Type B pancreatic cell (in vitro differentiated cells): ENCODE measurements around the gene RFT1. TPM values are rescaled to one million over a fixed set of nuclear protein-coding genes. Genes with fewer than 3 reads are reported as not detected.

ENCODE experiments used
- DNase-seq: peaks from one replicate; pipeline ENCODE4 v3.0.0; 2021; ENCODE audit warnings: mixed read lengths; ENCODE audit not compliant: unreplicated experiment; ENCODE audit errors: extremely low spot score
- H3K27ac Mint-ChIP-seq: 2 replicates; pipeline ENCODE4 v1.8.0; 2021; ENCODE audit warnings: mild to moderate bottlenecking, mixed read lengths
- H3K27me3 Mint-ChIP-seq: 2 replicates; pipeline ENCODE4 v1.8.0; 2021; ENCODE audit warnings: mixed read lengths
- H3K36me3 Mint-ChIP-seq: 2 replicates; pipeline ENCODE4 v1.8.0; 2021; ENCODE audit warnings: mixed read lengths
- H3K4me1 Mint-ChIP-seq: one replicate; pipeline ENCODE4 v1.8.0; 2021; ENCODE audit warnings: mixed read lengths; ENCODE audit not compliant: unreplicated experiment
- H3K4me3 Mint-ChIP-seq: 2 replicates; pipeline ENCODE4 v1.8.0; 2021; ENCODE audit warnings: mild to moderate bottlenecking, mixed read lengths
- H3K9me3 Mint-ChIP-seq: 2 replicates; pipeline ENCODE4 v1.8.0; 2021; ENCODE audit warnings: mixed read lengths
- CTCF ChIP-seq: fragments of 200-600 bp; sonication (generic); conservative IDR thresholded peaks from 2 replicates; pipeline ENCODE4 v1.5.0; 2021; ENCODE audit warnings: antibody characterized with exemption, mild to moderate bottlenecking
- total RNA-seq: library from RNA; stranded (reverse); gene quantifications from 2 replicates; pipeline ENCODE4 v1.2.1, GENCODE V29; 2021; ENCODE audit warnings: low replicate concordance

Gene RFT1
- total RNA-seq, 1 donor from 2014 or later = 31.0 TPM

GRCh38 chr3:53137835-53138446, 7.7 kb upstream of the RFT1 start:
- Mint-ChIP-seq H3K27me3 (no peaks in the 10 kb centered on the region), H3K9me3 (no peaks in the 10 kb centered on the region), H3K4me3 (no peak overlapping the region), H3K27ac (no peak overlapping the region), H3K36me3 (no peaks in the 10 kb centered on the region), H3K4me1 (peaks cover 5% of the 10 kb centered on the region)
- TF ChIP-seq CTCF = no peak
- no peak for DNase-seq

- no peak for DNase-seq
- no peak overlapping the region for H3K27ac Mint-ChIP-seq
- H3K4me3 Mint-ChIP-seq = no peak overlapping the region
- H3K36me3 Mint-ChIP-seq = no peaks in the 10 kb centered on the region
- no peak for TF ChIP-seq CTCF
- H3K9me3 Mint-ChIP-seq = no peaks in the 10 kb centered on the region
- H3K4me1 Mint-ChIP-seq = peaks cover 5% of the 10 kb centered on the region
- no peaks in the 10 kb centered on the region for H3K27me3 Mint-ChIP-seq
Observed at GRCh38 chr3:53137221-53137620, 7.0 kb upstream of the RFT1 start.

- Mint-ChIP-seq H3K9me3 (no peaks in the 10 kb centered on the region), H3K4me3 (no peak overlapping the region), H3K27me3 (no peaks in the 10 kb centered on the region), H3K36me3 (no peaks in the 10 kb centered on the region), H3K4me1 (peaks cover 20% of the 10 kb centered on the region), H3K27ac (no peak overlapping the region)
- peak; percentile 79 for TF ChIP-seq CTCF
- no peak for DNase-seq
Observed at GRCh38 chr3:53134631-53135232, 4.5 kb upstream of the RFT1 start.

- Mint-ChIP-seq H3K36me3 (no peaks in the 10 kb centered on the region), H3K9me3 (no peaks in the 10 kb centered on the region), H3K27me3 (no peaks in the 10 kb centered on the region), H3K27ac (peak overlapping the region; percentile 95), H3K4me1 (peaks cover 25% of the 10 kb centered on the region), H3K4me3 (peak overlapping the region; percentile 51)
- DNase-seq = no peak
- no peak for TF ChIP-seq CTCF
Observed at GRCh38 chr3:53132347-53132746, 2.1 kb upstream of the RFT1 start.

GRCh38 chr3:53131096-53131495, 861 bp upstream of the RFT1 start:
- Mint-ChIP-seq H3K27me3 (no peaks in the 10 kb centered on the region), H3K4me1 (peaks cover 22% of the 10 kb centered on the region), H3K36me3 (no peaks in the 10 kb centered on the region), H3K4me3 (peak overlapping the region; percentile 93), H3K9me3 (no peaks in the 10 kb centered on the region), H3K27ac (peak overlapping the region; percentile 95)
- TF ChIP-seq CTCF = no peak
- no peak for DNase-seq
